Mesendoderm (in vitro differentiated cells): ENCODE data around the gene KDM3A.
"Not testable (repeated sequence)": the region's sequence is repeated elsewhere in the genome, so short reads cannot be mapped to it uniquely, and the experiment has no call there.

Source experiments
- DNase-seq: peaks from one replicate; pipeline ENCODE4 v3.0.0; 2013
- H2AK5ac ChIP-seq: 2 replicates; pipeline ENCODE4 v1.6.1; 2013; ENCODE audit warnings: low read length, inconsistent platforms
- H2BK120ac ChIP-seq: 2 replicates; pipeline ENCODE4 v1.6.1; 2013; ENCODE audit warnings: low read depth, mild to moderate bottlenecking, low read length, moderate library complexity, mixed read lengths
- H2BK15ac ChIP-seq: replicated peaks from 2 replicates; pipeline ENCODE4 v1.6.1; 2013; ENCODE audit warnings: low read depth, mild to moderate bottlenecking, moderate library complexity
- H2BK5ac ChIP-seq: 2 replicates; pipeline ENCODE4 v1.6.1; 2013; ENCODE audit warnings: low read length, inconsistent platforms
- H3K18ac ChIP-seq: 2 replicates; pipeline ENCODE4 v1.6.1; 2013; ENCODE audit warnings: mild to moderate bottlenecking, low read length, mixed read lengths
- H3K23ac ChIP-seq: one replicate; pipeline ENCODE4 v1.6.1; 2013; ENCODE audit warnings: low read length
- H3K27ac ChIP-seq: 2 replicates; pipeline ENCODE4 v1.5.1; 2013; ENCODE audit warnings: low read depth, mild to moderate bottlenecking, inconsistent platforms, low read length, moderate library complexity
- H3K27me3 ChIP-seq: 2 replicates; pipeline ENCODE4 v1.6.1; 2013; ENCODE audit warnings: low read length, control low read depth, mild to moderate bottlenecking, inconsistent platforms; ENCODE audit not compliant: insufficient read depth, poor library complexity
- H3K36me3 ChIP-seq: 2 replicates; pipeline ENCODE4 v1.6.1; 2013; ENCODE audit warnings: low read length, inconsistent platforms; ENCODE audit not compliant: control insufficient read depth, insufficient read depth
- H3K4ac ChIP-seq: one replicate; pipeline ENCODE4 v1.6.1; 2013; ENCODE audit warnings: low read depth, mild to moderate bottlenecking, low read length, moderate library complexity
- H3K4me1 ChIP-seq: 2 replicates; pipeline ENCODE4 v1.6.1; 2013; ENCODE audit warnings: low read depth, low read length, inconsistent platforms; ENCODE audit not compliant: control insufficient read depth
- H3K4me2 ChIP-seq: 2 replicates; pipeline ENCODE4 v1.6.1; 2013; ENCODE audit warnings: low read length
- H3K4me3 ChIP-seq: 2 replicates; pipeline ENCODE4 v1.5.1; 2013; ENCODE audit warnings: mild to moderate bottlenecking, low read length
- H3K56ac ChIP-seq: one replicate; pipeline ENCODE4 v1.6.1; 2013; ENCODE audit warnings: low read length
- H3K79me1 ChIP-seq: 2 replicates; pipeline ENCODE4 v1.6.1; 2013; ENCODE audit warnings: low read length, inconsistent platforms
- H3K79me2 ChIP-seq: 2 replicates; pipeline ENCODE4 v1.6.1; 2013; ENCODE audit warnings: mild to moderate bottlenecking, low read length; ENCODE audit not compliant: control insufficient read depth, insufficient read depth
- H3K9ac ChIP-seq: 2 replicates; pipeline ENCODE4 v1.6.1; 2013; ENCODE audit warnings: low read length, inconsistent platforms
- H4K5ac ChIP-seq: one replicate; pipeline ENCODE4 v1.6.1; 2013; ENCODE audit warnings: low read length
- H4K8ac ChIP-seq: one replicate; pipeline ENCODE4 v1.6.1; 2013; ENCODE audit warnings: low read depth, mild to moderate bottlenecking, control low read depth, low read length, moderate library complexity
- WGBS: extraction: QIAGEN DNeasy Blood & Tissue Kit; methylation state at CpG from one replicate; pipeline ENCODE4 v1.1.7; 2013; ENCODE audit warnings: low lambda C conversion rate, missing lambda C conversion rate; ENCODE audit not compliant: insufficient coverage; ENCODE audit errors: extremely low coverage; 5-methylcytosine and 5-hydroxymethylcytosine counted together

The KDM3A gene

DNA sequence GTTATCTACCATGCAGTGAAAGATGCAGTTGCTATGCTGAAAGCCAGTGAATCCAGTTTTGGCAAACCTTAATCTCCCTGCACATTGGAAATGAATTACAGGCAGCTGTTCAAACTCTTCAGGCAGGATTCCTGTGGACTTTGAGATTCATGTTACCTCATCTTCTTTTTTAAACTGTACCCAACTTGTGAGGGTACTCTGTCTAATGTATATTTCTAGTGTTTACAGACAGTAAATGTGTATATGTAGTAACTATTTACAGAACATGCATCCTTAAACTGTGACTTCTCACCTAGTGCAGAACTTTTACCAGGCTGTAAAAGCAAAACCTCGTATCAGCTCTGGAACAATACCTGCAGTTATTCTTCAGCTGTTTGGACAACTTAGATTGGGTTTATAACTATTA is 50.9 kb downstream of the KDM3A start:
- Histone ChIP-seq H3K56ac (no peak overlapping the region), H3K4ac (no peak overlapping the region), H2BK120ac (no peak overlapping the region), H3K4me1 (no peaks in the 10 kb centered on the region), H3K79me2 (no peaks in the 10 kb centered on the region), H2BK5ac (no peak overlapping the region), H3K9ac (no peak overlapping the region), H2AK5ac (no peak overlapping the region), H4K8ac (no peak overlapping the region), H3K4me3 (no peak overlapping the region), H4K5ac (no peak overlapping the region), H3K18ac (no peak overlapping the region), H2BK15ac (no peak overlapping the region), H3K27me3 (no peaks in the 10 kb centered on the region), H3K36me3 (no peaks in the 10 kb centered on the region), H3K23ac (no peak overlapping the region), H3K27ac (no peak overlapping the region), H3K79me1 (no peaks in the 10 kb centered on the region), H3K4me2 (no peak overlapping the region)
- DNase-seq: no peak
- WGBS: no CpG with 5 or more reads among the region's 1 CpG

DNA sequence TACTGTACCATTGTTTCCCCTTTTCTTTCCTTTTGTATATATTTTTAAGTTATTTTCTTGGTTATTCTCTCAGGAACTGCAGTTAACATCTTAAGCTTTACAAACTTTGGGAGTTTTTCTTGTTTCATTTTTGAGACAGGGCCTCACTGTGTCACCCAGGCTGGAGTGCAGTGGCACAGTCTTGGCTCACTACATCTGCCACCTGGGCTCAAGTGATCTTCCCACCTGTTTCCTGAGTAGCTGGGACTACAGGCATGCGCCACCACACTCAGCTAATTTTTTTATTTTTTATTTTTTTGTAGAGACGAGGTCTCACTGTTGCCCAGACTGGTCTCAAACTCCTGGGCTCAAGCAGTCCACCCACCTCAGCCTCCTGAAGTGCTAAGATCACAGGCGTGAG is 55.2 kb downstream of the KDM3A start:
- not testable (repeated sequence) for H3K27me3 ChIP-seq, DNase-seq, H3K9ac ChIP-seq, H3K56ac ChIP-seq, H2BK5ac ChIP-seq, H2BK120ac ChIP-seq, H3K4me1 ChIP-seq, H3K4ac ChIP-seq, H3K79me1 ChIP-seq, H3K36me3 ChIP-seq, H4K8ac ChIP-seq, H3K23ac ChIP-seq, H3K79me2 ChIP-seq, H3K27ac ChIP-seq, H2BK15ac ChIP-seq, H4K5ac ChIP-seq, H3K4me2 ChIP-seq, H3K4me3 ChIP-seq, H2AK5ac ChIP-seq, H3K18ac ChIP-seq
- no CpG with 5 or more reads among the region's 3 CpGs for WGBS

DNA sequence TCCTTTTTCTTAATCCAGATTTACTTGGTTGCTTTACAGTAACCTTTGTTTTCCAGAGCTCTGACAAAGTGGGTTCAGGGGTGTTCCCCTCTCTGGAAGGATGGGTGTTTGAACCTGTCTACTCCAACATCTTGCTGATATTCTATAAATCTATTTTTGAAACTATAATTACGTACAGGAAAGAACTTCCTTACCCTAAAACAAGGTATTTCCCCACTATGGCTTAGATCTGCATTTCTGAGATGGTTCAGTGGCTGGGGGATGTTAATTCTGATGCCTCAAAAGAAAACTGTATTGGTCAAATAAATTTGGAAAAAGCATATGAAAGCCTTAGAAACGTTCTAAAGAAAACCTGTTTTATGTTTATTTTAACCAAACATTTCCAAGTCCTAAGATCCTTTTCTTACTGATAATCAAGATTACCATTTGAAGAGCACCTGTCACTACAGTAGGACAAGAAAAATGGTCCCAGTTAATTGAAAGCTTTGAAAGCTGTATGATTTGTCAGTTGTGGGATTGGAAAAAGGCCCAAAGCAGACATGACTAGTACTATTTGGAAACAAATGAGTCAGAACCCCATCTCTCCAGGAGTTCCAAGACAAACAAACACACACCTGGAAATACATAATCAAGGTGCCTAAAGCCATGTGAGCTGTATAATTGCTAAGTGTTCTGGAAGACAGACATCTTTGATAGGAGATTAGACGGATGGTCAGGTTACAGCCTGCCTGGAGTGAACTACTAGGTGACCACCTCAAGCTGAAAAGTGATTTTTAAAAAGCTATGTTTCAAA is 57.5 kb downstream of the KDM3A start:
- Histone ChIP-seq H3K56ac (no peak overlapping the region), H3K36me3 (no peaks in the 10 kb centered on the region), H3K4me1 (no peaks in the 10 kb centered on the region), H3K4me2 (no peak overlapping the region), H2AK5ac (no peak overlapping the region), H3K27me3 (no peaks in the 10 kb centered on the region), H3K9ac (no peak overlapping the region), H3K4me3 (no peak overlapping the region), H3K4ac (no peak overlapping the region), H4K5ac (no peak overlapping the region), H4K8ac (no peak overlapping the region), H2BK120ac (no peak overlapping the region), H3K23ac (no peak overlapping the region), H2BK15ac (no peak overlapping the region), H2BK5ac (no peak overlapping the region), H3K79me1 (no peaks in the 10 kb centered on the region), H3K79me2 (no peaks in the 10 kb centered on the region), H3K18ac (no peak overlapping the region), H3K27ac (no peak overlapping the region)
- no CpG with 5 or more reads among the region's 3 CpGs for WGBS
- no peak for DNase-seq

DNA sequence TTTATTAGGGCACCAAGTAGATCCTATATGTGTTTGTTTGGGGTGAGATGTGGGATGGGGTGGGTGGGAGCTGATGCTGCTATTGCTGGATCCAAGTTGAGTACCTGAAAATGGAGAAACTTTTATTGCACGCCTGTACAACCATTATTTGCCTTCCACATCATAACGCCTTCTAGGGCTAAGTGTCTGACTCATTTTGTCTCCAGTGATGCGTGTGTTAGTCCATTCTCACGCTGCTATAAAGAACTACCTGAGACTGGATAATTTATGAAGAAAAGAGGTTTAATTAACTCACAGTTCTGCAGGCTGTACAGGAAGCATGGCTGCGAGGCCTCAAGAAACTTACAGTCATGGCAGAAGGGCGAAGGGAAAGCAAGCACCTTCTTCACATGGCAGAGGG is 58.2 kb downstream of the KDM3A start:
- Histone ChIP-seq H3K4ac (no peak overlapping the region), H3K27me3 (no peaks in the 10 kb centered on the region), H3K4me3 (no peak overlapping the region), H3K27ac (no peak overlapping the region), H3K56ac (no peak overlapping the region), H3K79me1 (no peaks in the 10 kb centered on the region), H3K36me3 (no peaks in the 10 kb centered on the region), H3K79me2 (no peaks in the 10 kb centered on the region), H2AK5ac (no peak overlapping the region), H4K8ac (no peak overlapping the region), H4K5ac (no peak overlapping the region), H3K4me1 (no peaks in the 10 kb centered on the region), H2BK5ac (no peak overlapping the region), H3K23ac (no peak overlapping the region), H3K18ac (no peak overlapping the region), H3K9ac (no peak overlapping the region), H3K4me2 (no peak overlapping the region), H2BK120ac (no peak overlapping the region), H2BK15ac (no peak overlapping the region)
- no CpG with 5 or more reads among the region's 6 CpGs for WGBS
- DNase-seq: no peak

DNA sequence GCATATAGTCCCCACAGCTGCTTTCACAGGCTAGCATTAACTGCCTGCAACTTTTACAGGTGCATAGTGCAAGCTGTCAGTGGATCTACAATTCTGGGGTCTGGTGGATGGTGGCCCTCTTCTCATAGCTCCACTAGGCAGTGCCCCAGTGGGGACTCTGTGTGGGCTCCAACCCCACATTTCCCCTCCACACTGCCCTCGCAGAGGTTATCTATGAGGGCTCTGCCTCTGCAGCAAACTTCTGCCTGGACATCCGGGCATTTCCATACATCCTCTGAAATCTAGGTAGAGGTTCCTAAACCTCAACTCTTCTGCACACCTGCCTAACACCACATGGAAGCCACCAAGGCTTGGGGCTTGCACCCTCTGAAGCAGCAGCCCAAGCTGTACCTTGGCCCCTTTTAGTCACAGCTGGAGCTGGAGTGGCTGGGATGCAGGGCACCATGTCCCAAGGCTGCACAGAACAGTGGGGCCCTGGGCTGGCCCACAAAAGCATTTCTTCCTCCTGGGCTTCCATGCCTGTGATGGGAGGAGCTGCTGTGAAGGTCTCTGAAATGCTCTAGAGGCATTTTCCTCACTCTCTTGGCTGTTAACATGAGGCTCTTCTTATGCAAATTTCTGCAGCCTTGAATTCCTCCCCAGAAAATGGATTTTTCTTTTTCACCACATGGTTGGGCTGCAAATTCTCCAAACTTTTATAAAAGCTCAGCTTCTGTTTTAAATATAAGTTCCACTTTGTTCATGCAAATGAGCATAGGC is 59.3 kb downstream of the KDM3A start:
- DNase-seq: peak; percentile 14
- Histone ChIP-seq H3K79me2 (no peaks in the 10 kb centered on the region), H3K18ac (no peak overlapping the region), H3K56ac (no peak overlapping the region), H3K4me1 (no peaks in the 10 kb centered on the region), H2BK15ac (no peak overlapping the region), H3K36me3 (no peaks in the 10 kb centered on the region), H4K5ac (no peak overlapping the region), H2BK5ac (no peak overlapping the region), H3K23ac (no peak overlapping the region), H2BK120ac (no peak overlapping the region), H3K79me1 (no peaks in the 10 kb centered on the region), H3K9ac (no peak overlapping the region), H3K4me2 (no peak overlapping the region), H3K27ac (no peak overlapping the region), H3K4me3 (no peak overlapping the region), H3K27me3 (no peaks in the 10 kb centered on the region), H2AK5ac (no peak overlapping the region), H4K8ac (no peak overlapping the region), H3K4ac (no peak overlapping the region)
- WGBS: no CpG with 5 or more reads among the region's 2 CpGs
